Neuronal stem cell (in vitro differentiated cells): ENCODE results near the gene GRID1.

Experiments used
- DNase-seq: peaks from one replicate; pipeline ENCODE4 v3.0.0-alpha.2; 2013; ENCODE audit warnings: low spot score
- H2AFZ ChIP-seq: one replicate; pipeline ENCODE4 v1.6.1; 2013; ENCODE audit warnings: mild to moderate bottlenecking, low read length, inconsistent platforms
- H2AK5ac ChIP-seq: 2 replicates; pipeline ENCODE4 v1.6.1; 2013; ENCODE audit warnings: low read depth, mild to moderate bottlenecking, inconsistent platforms, low read length, moderate library complexity, mixed read lengths
- H2BK120ac ChIP-seq: 2 replicates; pipeline ENCODE4 v1.6.1; 2013; ENCODE audit warnings: low read depth, mild to moderate bottlenecking, inconsistent platforms, low read length, moderate library complexity, mixed read lengths
- H2BK12ac ChIP-seq: one replicate; pipeline ENCODE4 v1.6.1; 2013; ENCODE audit warnings: low read length, inconsistent platforms
- H2BK15ac ChIP-seq: 2 replicates; pipeline ENCODE4 v1.6.1; 2013; ENCODE audit warnings: mild to moderate bottlenecking, low read length, inconsistent platforms, mixed read lengths
- H2BK5ac ChIP-seq: one replicate; pipeline ENCODE4 v1.6.1; 2013; ENCODE audit warnings: inconsistent platforms, mild to moderate bottlenecking, low read length, moderate library complexity
- H3K14ac ChIP-seq: one replicate; pipeline ENCODE4 v1.6.1; 2013; ENCODE audit warnings: low read length, inconsistent platforms
- H3K18ac ChIP-seq: 2 replicates; pipeline ENCODE4 v1.6.1; 2013; ENCODE audit warnings: low read length, inconsistent platforms
- H3K23ac ChIP-seq: 2 replicates; pipeline ENCODE4 v1.6.1; 2013; ENCODE audit warnings: low read depth, mild to moderate bottlenecking, mixed read lengths, low read length, inconsistent platforms; ENCODE audit not compliant: poor library complexity
- H3K27ac ChIP-seq: replicated peaks from 3 replicates; pipeline ENCODE4 v1.5.1; 2013; ENCODE audit warnings: low read length, inconsistent platforms
- H3K27me3 ChIP-seq, 3 experiments: 2 replicates each; pipeline ENCODE4 v1.6.1; 2013; ENCODE audit warnings: low read length in 3 of 3, mild to moderate bottlenecking in 2 of 3, inconsistent platforms in 1 of 3, low read depth in 1 of 3, mixed read lengths in 1 of 3, moderate library complexity in 1 of 3; ENCODE audit not compliant: control insufficient read depth in 3 of 3, insufficient read depth in 3 of 3
- H3K36me3 ChIP-seq, 2 donors: replicated peaks in 1 of 2; 2 replicates each; pipeline ENCODE4 v1.6.1; 2013; ENCODE audit warnings: low read length in 2 of 2; ENCODE audit not compliant: control insufficient read depth in 2 of 2, insufficient read depth in 2 of 2
- H3K4ac ChIP-seq: 2 replicates; pipeline ENCODE4 v1.6.1; 2013; ENCODE audit warnings: inconsistent platforms, mild to moderate bottlenecking, low read length, moderate library complexity
- H3K4me1 ChIP-seq, 2 donors: 1 replicate in 1 of 2; 2 replicates in 1 of 2; pipeline ENCODE4 v1.6.1; 2013; ENCODE audit warnings: low read length in 2 of 2, low read depth in 1 of 2; ENCODE audit not compliant: control insufficient read depth in 2 of 2, insufficient read depth in 1 of 2
- H3K4me2 ChIP-seq: one replicate; pipeline ENCODE4 v1.6.1; 2013; ENCODE audit warnings: mild to moderate bottlenecking, low read length, inconsistent platforms; ENCODE audit not compliant: insufficient read depth, poor library complexity, severe bottlenecking
- H3K4me3 ChIP-seq, 2 donors: 2 replicates each; pipeline ENCODE4 v1.5.1; 2013; ENCODE audit warnings: low read length in 2 of 2, mild to moderate bottlenecking in 2 of 2, inconsistent platforms in 1 of 2, moderate library complexity in 1 of 2
- H3K79me1 ChIP-seq: one replicate; pipeline ENCODE4 v1.6.1; 2013; ENCODE audit warnings: low read depth, mild to moderate bottlenecking, inconsistent platforms, low read length, moderate library complexity
- H3K9ac ChIP-seq: one replicate; pipeline ENCODE4 v1.6.1; 2013; ENCODE audit warnings: mild to moderate bottlenecking, low read depth, low read length, inconsistent platforms; ENCODE audit not compliant: poor library complexity
- H3K9me3 ChIP-seq, 2 donors: replicated peaks in 1 of 2; 2 replicates each; pipeline versions ENCODE3 to v1.6.1; 2013; ENCODE audit warnings: low read length in 2 of 2, mild to moderate bottlenecking in 2 of 2, inconsistent platforms in 1 of 2, low read depth in 1 of 2, mixed read lengths in 1 of 2, moderate library complexity in 1 of 2; ENCODE audit not compliant: control insufficient read depth in 2 of 2, insufficient read depth in 1 of 2
- H4K8ac ChIP-seq: one replicate; pipeline ENCODE4 v1.6.1; 2013; ENCODE audit warnings: low read depth, mild to moderate bottlenecking, inconsistent platforms, low read length, moderate library complexity
- H4K91ac ChIP-seq: one replicate; pipeline ENCODE4 v1.6.1; 2013; ENCODE audit warnings: low read length, low read depth, mild to moderate bottlenecking, inconsistent platforms; ENCODE audit not compliant: poor library complexity
- whole genome bisulfite sequencing, 2 donors: extraction: QIAGEN DNeasy Blood & Tissue Kit; methylation state at CpG; one replicate each; pipeline ENCODE4 v1.1.7; 2013; ENCODE audit warnings: missing lambda C conversion rate in 2 of 2, mixed read lengths in 1 of 2; ENCODE audit not compliant: insufficient read length in 2 of 2, insufficient replicate concordance in 1 of 2; ENCODE audit errors: extremely low coverage in 2 of 2; 5-methylcytosine and 5-hydroxymethylcytosine counted together

The GRID1 gene

DNA sequence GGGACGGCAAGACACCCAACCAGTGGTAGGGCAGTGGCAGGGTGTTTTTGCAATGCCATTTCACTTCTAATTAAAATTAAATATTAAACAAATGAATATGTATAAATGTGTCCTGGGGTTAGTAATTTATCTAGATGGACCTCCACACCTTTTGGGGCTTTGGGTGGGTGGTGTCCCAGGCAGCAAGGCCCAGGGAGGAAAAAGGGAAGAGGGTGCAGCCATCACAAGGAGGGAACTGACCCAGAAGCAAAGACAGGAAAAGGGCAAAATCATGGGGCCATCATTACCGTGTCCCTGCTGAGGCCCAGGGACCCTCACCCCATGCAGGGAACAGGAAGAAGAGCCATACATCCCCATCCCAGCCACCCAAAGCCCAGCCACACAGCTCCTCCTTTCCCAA is 204.6 kb downstream of the GRID1 start:
- Histone ChIP-seq H3K4me2 (no peak overlapping the region), H3K9ac (no peak overlapping the region), H3K23ac (no peak overlapping the region), H3K4ac (no peak overlapping the region), H3K36me3 (no peaks in the 10 kb centered on the region), H2BK15ac (no peak overlapping the region), H3K27me3 (peaks cover 0 to 2% (median 0%) of the 10 kb centered on the region in 3 experiments), H4K91ac (no peak overlapping the region), H3K4me3 (no peak overlapping the region), H4K8ac (no peak overlapping the region), H3K27ac (no peak overlapping the region), H2AK5ac (no peak overlapping the region), H2AFZ (no peak overlapping the region), H3K14ac (no peak overlapping the region), H2BK120ac (no peak overlapping the region), H3K9me3 (no peaks in the 10 kb centered on the region), H3K79me1 (no peaks in the 10 kb centered on the region), H2BK12ac (no peak overlapping the region), H3K18ac (no peak overlapping the region), H3K4me1 (peaks cover 0 to 2% of the 10 kb centered on the region in 2 donors), H2BK5ac (no peak overlapping the region)
- no CpG with 5 or more reads among the region's 2 CpGs for WGBS, 2 donors
- no peak for DNase-seq

DNA sequence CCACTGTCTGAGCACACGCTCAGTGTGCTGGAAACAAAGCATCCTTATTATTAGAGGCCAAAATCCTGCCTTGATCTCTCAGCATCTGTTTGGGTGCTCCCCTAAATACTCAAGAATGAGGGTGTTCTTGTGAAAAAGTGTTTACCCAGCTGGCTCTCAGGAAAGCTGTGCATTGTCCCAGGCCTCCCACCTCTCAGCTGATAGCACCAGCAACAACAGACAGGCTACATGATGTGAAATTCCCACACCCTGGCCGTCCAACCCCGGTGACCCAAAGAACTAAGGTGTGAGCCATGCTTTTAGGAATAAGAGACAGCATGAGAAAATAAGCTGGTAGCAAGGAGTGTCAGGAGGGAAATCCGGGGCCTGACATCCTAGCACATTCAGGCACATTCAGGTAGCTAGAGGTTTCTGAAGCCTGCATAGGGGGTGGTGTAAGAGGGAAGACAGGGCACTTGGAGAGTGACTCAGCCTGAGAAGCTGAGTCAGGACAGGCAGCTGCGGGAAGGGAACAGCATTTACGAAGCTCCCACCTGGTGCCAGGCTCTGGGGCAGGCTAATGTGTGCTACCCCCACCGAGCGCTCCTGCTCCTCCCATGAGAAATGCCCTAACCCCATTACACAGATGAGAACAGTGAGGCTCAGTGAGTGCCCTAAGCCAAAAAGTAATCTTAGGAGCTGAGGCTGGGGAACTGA is 205.6 kb downstream of the GRID1 start:
- no peak overlapping the region for H3K9ac ChIP-seq
- H2AFZ ChIP-seq = no peak overlapping the region
- H3K9me3 ChIP-seq = no peaks in the 10 kb centered on the region
- no peak overlapping the region for H2BK5ac ChIP-seq
- H3K79me1 ChIP-seq = no peaks in the 10 kb centered on the region
- H3K27ac ChIP-seq = no peak overlapping the region
- no peak for DNase-seq
- H3K18ac ChIP-seq = no peak overlapping the region
- no peak overlapping the region for H2BK15ac ChIP-seq
- H3K4me2 ChIP-seq = no peak overlapping the region
- H2BK120ac ChIP-seq = no peak overlapping the region
- no peak overlapping the region for H3K4me3 ChIP-seq
- peaks cover 0 to 2% (median 0%) of the 10 kb centered on the region in 3 experiments for H3K27me3 ChIP-seq
- H4K91ac ChIP-seq = no peak overlapping the region
- no peak overlapping the region for H2BK12ac ChIP-seq
- no CpG with 5 or more reads among the region's 8 CpGs for WGBS, 2 donors
- H3K4me1 ChIP-seq = peaks cover 0 to 2% of the 10 kb centered on the region in 2 donors
- no peak overlapping the region for H4K8ac ChIP-seq
- H2AK5ac ChIP-seq = no peak overlapping the region
- H3K23ac ChIP-seq = no peak overlapping the region
- no peak overlapping the region for H3K4ac ChIP-seq
- H3K14ac ChIP-seq = no peak overlapping the region
- no peaks in the 10 kb centered on the region for H3K36me3 ChIP-seq

DNA sequence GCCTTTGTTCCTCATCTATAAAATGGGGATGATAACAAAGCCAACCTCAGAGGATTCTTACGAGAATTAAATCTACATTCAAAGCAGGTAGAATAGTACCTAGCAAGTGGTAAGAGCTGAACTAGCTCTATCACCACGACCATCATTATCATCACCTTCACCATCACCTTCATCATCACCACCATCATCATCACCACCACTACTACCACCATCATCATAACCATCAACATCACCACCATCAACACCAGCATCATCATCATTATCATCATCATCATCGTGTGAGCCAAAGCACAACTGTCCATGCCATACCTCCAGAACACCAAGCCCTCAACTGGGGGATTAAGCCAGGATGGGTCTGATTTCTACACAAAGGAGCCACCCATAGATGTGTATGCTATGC is 206.8 kb downstream of the GRID1 start:
- DNase-seq = no peak
- Histone ChIP-seq H2AFZ (no peak overlapping the region), H3K36me3 (no peaks in the 10 kb centered on the region)

DNA sequence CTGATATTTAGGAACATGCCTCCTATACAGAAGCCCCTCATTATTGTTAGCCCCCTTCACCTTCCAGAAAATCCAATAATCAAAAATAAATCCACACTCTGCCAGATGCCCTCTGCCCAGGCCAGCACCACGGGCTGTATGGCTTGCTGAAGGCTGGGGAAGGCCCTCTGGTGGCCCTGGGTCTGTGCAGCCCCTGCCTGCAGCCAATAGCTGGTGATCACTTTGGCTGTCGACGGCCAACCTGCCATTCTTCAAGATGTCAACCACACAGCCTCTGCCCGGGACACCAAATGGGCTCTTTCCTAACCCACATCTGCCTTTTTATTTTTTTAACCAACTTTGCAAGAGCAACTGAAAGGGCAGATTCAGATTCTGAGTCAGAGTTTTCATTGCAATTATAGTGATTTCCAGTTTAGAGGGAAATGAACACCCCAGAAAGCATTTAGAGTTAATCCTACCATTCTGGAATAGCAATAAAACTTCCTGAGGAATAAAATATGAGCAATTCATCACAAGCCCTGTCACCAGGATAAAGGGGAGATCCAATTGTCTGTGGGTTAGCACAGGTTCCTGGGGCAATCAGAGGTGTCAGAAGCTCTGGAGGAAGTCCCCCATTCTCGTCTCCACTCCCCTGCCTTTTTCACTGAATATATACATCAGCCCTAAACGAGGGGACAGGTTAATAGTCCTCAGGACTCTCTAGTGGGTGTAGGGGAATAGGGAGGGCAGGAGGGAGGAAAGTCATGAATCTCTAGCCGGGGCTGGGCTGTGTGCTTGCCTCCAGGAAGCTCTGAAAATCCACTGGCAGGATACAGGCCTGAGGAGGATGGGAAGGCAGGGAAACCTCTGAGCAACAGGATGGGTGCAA is 211.3 kb downstream of the GRID1 start:
- Histone ChIP-seq H3K18ac (no peak overlapping the region), H2BK5ac (no peak overlapping the region), H3K79me1 (no peaks in the 10 kb centered on the region), H3K27me3 (peaks cover 0 to 2% (median 0%) of the 10 kb centered on the region in 3 experiments), H3K14ac (no peak overlapping the region), H4K91ac (no peak overlapping the region), H3K23ac (no peak overlapping the region), H3K9ac (no peak overlapping the region), H3K4me1 (no peaks in the 10 kb centered on the region), H2AK5ac (no peak overlapping the region), H3K4ac (no peak overlapping the region), H3K4me2 (no peak overlapping the region), H3K4me3 (no peak overlapping the region), H4K8ac (no peak overlapping the region), H2BK120ac (no peak overlapping the region), H3K9me3 (no peaks in the 10 kb centered on the region), H3K27ac (no peak overlapping the region), H2BK15ac (no peak overlapping the region), H2BK12ac (no peak overlapping the region), H3K36me3 (no peaks in the 10 kb centered on the region), H2AFZ (no peak overlapping the region)
- no CpG with 5 or more reads among the region's 7 CpGs for WGBS, 2 donors
- DNase-seq = no peak

More for the DNA sequence above, 206.8 kb downstream of the GRID1 start:
- Histone ChIP-seq H2BK12ac (no peak overlapping the region), H3K27me3 (peaks cover 0 to 4% (median 0%) of the 10 kb centered on the region in 3 experiments), H4K8ac (no peak overlapping the region), H3K4me2 (no peak overlapping the region), H3K14ac (no peak overlapping the region), H3K4me3 (no peak overlapping the region), H2BK15ac (no peak overlapping the region), H4K91ac (no peak overlapping the region), H3K79me1 (no peaks in the 10 kb centered on the region), H3K27ac (no peak overlapping the region), H2AK5ac (no peak overlapping the region), H2BK120ac (no peak overlapping the region), H3K9ac (no peak overlapping the region), H3K23ac (peak overlapping the region; percentile 12), H3K18ac (no peak overlapping the region), H2BK5ac (no peak overlapping the region), H3K4me1 (peaks cover 0 to 2% of the 10 kb centered on the region in 2 donors), H3K9me3 (no peaks in the 10 kb centered on the region), H3K4ac (no peak overlapping the region)
- WGBS, 2 donors = no CpG with 5 or more reads among the region's 3 CpGs
